Osteoblast (primary cell): ENCODE results near the gene IRS1. TPM values are rescaled to one million over a fixed set of nuclear protein-coding genes. Genes with fewer than 3 reads are reported as not detected.

Source experiments
- DNase-seq: peaks from one replicate; pipeline ENCODE4 v3.0.0; 2011; ENCODE audit warnings: low spot score, mixed read lengths; ENCODE audit not compliant: insufficient read length; ENCODE audit errors: missing footprints
- H2AFZ ChIP-seq: 2 replicates; pipeline ENCODE4 v1.6.0; 2011; ENCODE audit warnings: mild to moderate bottlenecking, low read length
- H3K27ac ChIP-seq: 2 replicates; pipeline ENCODE4 v1.5.1; 2011; ENCODE audit warnings: mild to moderate bottlenecking, low read depth, low read length, moderate library complexity
- H3K27me3 ChIP-seq: 2 replicates; pipeline ENCODE4 v1.6.0; 2012; ENCODE audit warnings: mild to moderate bottlenecking, control low read depth, inconsistent platforms, low read length, moderate library complexity; ENCODE audit not compliant: insufficient read depth
- H3K36me3 ChIP-seq: 2 replicates; pipeline ENCODE4 v1.5.1; 2011; ENCODE audit warnings: mild to moderate bottlenecking, low read length, control low read depth, moderate library complexity; ENCODE audit not compliant: insufficient read depth
- H3K4me1 ChIP-seq: 2 replicates; pipeline ENCODE4 v1.5.1; 2011; ENCODE audit warnings: mild to moderate bottlenecking, low read length, control low read depth, moderate library complexity; ENCODE audit not compliant: insufficient read depth
- H3K4me2 ChIP-seq: 2 replicates; pipeline ENCODE4 v1.6.0; 2011; ENCODE audit warnings: mild to moderate bottlenecking, low read length; ENCODE audit not compliant: insufficient read depth
- H3K4me3 ChIP-seq: fragments of 200-600 bp; sonication (generic); 3 replicates; pipeline ENCODE4 v1.5.1; 2012; ENCODE audit warnings: mild to moderate bottlenecking, low read length, inconsistent platforms; ENCODE audit not compliant: insufficient read depth
- H3K79me2 ChIP-seq: 2 replicates; pipeline ENCODE4 v1.6.0; 2012; ENCODE audit warnings: mild to moderate bottlenecking, low read length, control low read depth, inconsistent platforms; ENCODE audit not compliant: insufficient read depth
- H3K9me3 ChIP-seq: 2 replicates; pipeline ENCODE4 v1.5.1; 2011; ENCODE audit warnings: low read depth, low read length, control low read depth
- H4K20me1 ChIP-seq: 2 replicates; pipeline ENCODE4 v1.6.0; 2012; ENCODE audit warnings: mild to moderate bottlenecking, low read length, control low read depth; ENCODE audit not compliant: insufficient read depth
- CTCF ChIP-seq: IDR thresholded peaks from 2 replicates; pipeline ENCODE4 v1.5.1; 2011; ENCODE audit warnings: mild to moderate bottlenecking, low read depth, low read length, moderate library complexity; ENCODE audit errors: extremely low read depth
- total RNA-seq: library from RNA; depleted of rRNA; stranded (reverse); fragments of >200 nt; gene quantifications from 2 replicates; pipeline ENCODE4 v1.2.3, GENCODE V29; 2012

IRS1 gene
- total RNA-seq, 1 donor: 27.9 TPM

DNA sequence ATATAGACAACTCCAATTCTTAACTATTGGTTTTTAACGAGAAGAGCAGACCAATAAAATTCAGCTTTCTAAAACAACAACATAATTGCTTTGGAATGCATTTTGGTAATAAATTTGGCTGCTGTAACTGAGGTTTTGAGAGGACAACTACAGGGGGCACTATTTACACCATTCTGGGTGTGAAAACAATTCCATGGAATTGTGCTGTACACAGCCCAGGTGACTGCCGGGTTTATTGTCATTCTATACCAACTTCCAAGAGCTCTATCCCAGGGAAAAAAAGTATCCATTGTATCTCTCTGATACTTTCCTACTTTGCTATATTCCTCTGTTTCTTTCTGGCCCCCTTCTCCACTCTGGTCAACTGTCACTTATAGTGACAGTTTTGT lies 38.4 kb downstream of the IRS1 start:
- no peak for TF ChIP-seq CTCF
- peaks cover 63% of the 10 kb centered on the region for H3K4me1 ChIP-seq
- H3K27ac ChIP-seq: peak overlapping the region; percentile 54

GRCh38 chr2:226760412-226761194 lies 39.0 kb downstream of the IRS1 start:
- no peak for DNase-seq
- Histone ChIP-seq H3K4me2 (peak overlapping the region; percentile 30), H4K20me1 (peaks cover 9% of the 10 kb centered on the region), H3K4me1 (peaks cover 69% of the 10 kb centered on the region), H3K36me3 (peaks cover 11% of the 10 kb centered on the region), H3K79me2 (peaks cover 97% of the 10 kb centered on the region), H3K27ac (peak overlapping the region; percentile 54), H2AFZ (no peak overlapping the region), H3K4me3 (no peak overlapping the region), H3K27me3 (no peaks in the 10 kb centered on the region), H3K9me3 (no peaks in the 10 kb centered on the region)
- TF ChIP-seq CTCF: no peak

More for the DNA sequence above, 38.4 kb downstream of the IRS1 start:
- no peak overlapping the region for H3K4me2 ChIP-seq
- H3K9me3 ChIP-seq: no peaks in the 10 kb centered on the region
- DNase-seq: no peak
- H3K4me3 ChIP-seq: no peak overlapping the region
- peaks cover 8% of the 10 kb centered on the region for H4K20me1 ChIP-seq
- peaks cover 11% of the 10 kb centered on the region for H3K36me3 ChIP-seq
- no peak overlapping the region for H2AFZ ChIP-seq
- peaks cover 95% of the 10 kb centered on the region for H3K79me2 ChIP-seq
- no peaks in the 10 kb centered on the region for H3K27me3 ChIP-seq

- Histone ChIP-seq H3K79me2 (peaks cover 97% of the 10 kb centered on the region), H3K36me3 (peaks cover 10% of the 10 kb centered on the region), H3K9me3 (no peaks in the 10 kb centered on the region), H4K20me1 (peaks cover 11% of the 10 kb centered on the region), H2AFZ (no peak overlapping the region), H3K4me1 (peaks cover 77% of the 10 kb centered on the region), H3K27ac (peak overlapping the region; percentile 54), H3K27me3 (no peaks in the 10 kb centered on the region), H3K4me2 (no peak overlapping the region), H3K4me3 (no peak overlapping the region)
- no peak for TF ChIP-seq CTCF
- no peak for DNase-seq
Measured at GRCh38 chr2:226759768-226760167, 39.9 kb downstream of the IRS1 start.

- Histone ChIP-seq H3K4me1 (peaks cover 75% of the 10 kb centered on the region), H3K36me3 (peaks cover 4% of the 10 kb centered on the region), H3K79me2 (peaks cover 97% of the 10 kb centered on the region), H3K4me3 (no peak overlapping the region), H2AFZ (no peak overlapping the region), H3K27ac (peak overlapping the region; percentile 54), H3K27me3 (no peaks in the 10 kb centered on the region), H3K9me3 (no peaks in the 10 kb centered on the region), H3K4me2 (peak overlapping the region; percentile 16), H4K20me1 (peaks cover 11% of the 10 kb centered on the region)
- no peak for TF ChIP-seq CTCF
- DNase-seq: no peak
Measured at GRCh38 chr2:226758921-226759640, 40.5 kb downstream of the IRS1 start.
